Tibial nerve (tissue), 4 donors: ENCODE results near the gene MANBA.

Experiments used
- CTCF ChIP-seq, 5 experiments: fragments of 200-600 bp in 3 of 5; fragments of 450-650 bp in 2 of 5; sonication (generic) in 3 of 5; IDR thresholded peaks; one replicate each; pipeline ENCODE4 v1.5.1; 2016 to 2019; ENCODE audit warnings: antibody characterized with exemption in 5 of 5, mild to moderate bottlenecking in 3 of 5, moderate library complexity in 2 of 5
- EP300 ChIP-seq, 2 donors: sonication (generic); formaldehyde crosslinking; IDR thresholded peaks; one replicate each; pipeline ENCODE4 v1.6.1; 2017; ENCODE audit warnings: antibody characterized with exemption in 2 of 2, mild to moderate bottlenecking in 1 of 2
- POLR2A ChIP-seq, 2 donors: fragments of 450-650 bp; IDR thresholded peaks; one replicate each; pipeline ENCODE4 v1.6.1; 2017; ENCODE audit warnings: antibody characterized with exemption in 2 of 2, mild to moderate bottlenecking in 2 of 2, moderate library complexity in 2 of 2

- no peak for TF ChIP-seq CTCF (IDR thresholded peaks at IDR 0.05)
- TF ChIP-seq EP300 (IDR thresholded peaks at IDR 0.05): no peak
- TF ChIP-seq POLR2A (IDR thresholded peaks at IDR 0.05): no peak
These were observed 156.4 kb downstream of the MANBA start for GRCh38 chr4:102604222-102604940.
